ENCODE results near the gene PLA2G4D. TPM values are rescaled to one million over a fixed set of nuclear protein-coding genes. Genes with fewer than 3 reads are reported as not detected.

The PLA2G4D gene
- total and polyA plus RNA-seq, 2 experiments from 2014 or later, result 0.07 to 0.15 TPM

GRCh38 chr15:42070279-42070975, 23.9 kb downstream of the PLA2G4D start (continued):
- TF ChIP-seq EZH2phosphoT487 (IDR thresholded peaks at IDR 0.05; ENCODE audit: unreplicated experiment) (no peak), NANOG (IDR thresholded peaks at IDR 0.05; ENCODE audit: borderline replicate concordance) (no peak)

- peaks cover 6% of the 10 kb centered on the region for H3K4me1 Mint-ChIP-seq
- Histone ChIP-seq H3K4me2 (no peak overlapping the region), H4K20me1 (replicated peaks; ENCODE audit: insufficient read depth) (no peaks in the 10 kb centered on the region), H3K36me3 (ENCODE audit: insufficient read depth) (no peaks in the 10 kb centered on the region), H3K4me1 (ENCODE audit: insufficient read depth) (no peaks in the 10 kb centered on the region), H3K27me3 (ENCODE audit: insufficient read depth) (no peaks in the 10 kb centered on the region), H3K4me3 (no peak overlapping the region), H2AFZ (no peak overlapping the region), H3F3A (replicated peaks; ENCODE audit: low read depth) (no peaks in the 10 kb centered on the region), H3K27ac (ENCODE audit: low read depth) (no peak overlapping the region), H3K9me2 (ENCODE audit: insufficient read depth) (no peaks in the 10 kb centered on the region), H3K79me2 (replicated peaks; ENCODE audit: insufficient read depth) (no peaks in the 10 kb centered on the region)
- H3K36me3 Mint-ChIP-seq (ENCODE audit: low read depth), result no peaks in the 10 kb centered on the region
- H3K27ac Mint-ChIP-seq, result no peak overlapping the region
- no peaks in the 10 kb centered on the region for H3K9me3 Mint-ChIP-seq
- no peak for DNase-seq (ENCODE audit: low spot score)
- no peak overlapping the region for H3K4me3 Mint-ChIP-seq
- no peak for ATAC-seq
- H3K27me3 Mint-ChIP-seq (ENCODE audit: insufficient read depth, low read depth, poor library complexity), result peaks cover 6% of the 10 kb centered on the region
- TF ChIP-seq POLR2AphosphoS5 (IDR thresholded peaks at IDR 0.05; ENCODE audit: low read depth) (no peak), CTCF (conservative IDR thresholded peaks at IDR 0.05; ENCODE audit: low read depth in 2 of 2) (no peak), JUNB (IDR thresholded peaks at IDR 0.05; ENCODE audit: unreplicated experiment) (no peak), EZH2phosphoT487 (IDR thresholded peaks at IDR 0.05; ENCODE audit: unreplicated experiment) (no peak), NANOG (IDR thresholded peaks at IDR 0.05; ENCODE audit: borderline replicate concordance) (no peak), REST (IDR thresholded peaks at IDR 0.05; ENCODE audit: unreplicated experiment) (no peak), ETS1 (IDR thresholded peaks at IDR 0.05) (no peak), ZNF462 (CRISPR knock-in tag; IDR thresholded peaks at IDR 0.05) (no peak), ZNF331 (CRISPR knock-in tag; IDR thresholded peaks at IDR 0.05; ENCODE audit: low read depth) (no peak), CREB1 (CRISPR knock-in tag; IDR thresholded peaks at IDR 0.05; ENCODE audit: low read depth) (no peak)
These were observed 24.7 kb downstream of the PLA2G4D start for GRCh38 chr15:42069496-42070278.
